ENCODE measurements around the gene NCDN.

Gene NCDN

GRCh38 chr1:35557611-35558373, at the start of gene NCDN:
TSS of gene NCDN (plus strand) at chr1:35557799. CDS start at chr1:35558191, 392 bp downstream.
- peak; percentile 92 for DNase-seq

- DNase-seq: no peak
Observed at GRCh38 chr1:35507947-35508346, 49.7 kb upstream of the NCDN start.

GRCh38 chr1:35509558-35509957, 48.0 kb upstream of the NCDN start:
- DNase-seq: no peak

- DNase-seq: no peak
Observed at GRCh38 chr1:35511305-35511704, 46.3 kb upstream of the NCDN start.

GRCh38 chr1:35518183-35518582, 39.4 kb upstream of the NCDN start:
- no peak for DNase-seq

GRCh38 chr1:35519432-35519831, 38.2 kb upstream of the NCDN start:
- DNase-seq: no peak

GRCh38 chr1:35524106-35524505, 33.5 kb upstream of the NCDN start:
- no peak for DNase-seq

- no peak for DNase-seq
Observed at GRCh38 chr1:35530168-35530567, 27.4 kb upstream of the NCDN start.

GRCh38 chr1:35530946-35531345, 26.7 kb upstream of the NCDN start:
- DNase-seq: no peak

GRCh38 chr1:35531368-35531767, 26.2 kb upstream of the NCDN start:
- no peak for DNase-seq

GRCh38 chr1:35532497-35533223, 24.9 kb upstream of the NCDN start:
- no peak for DNase-seq

GRCh38 chr1:35533586-35533985, 24.0 kb upstream of the NCDN start:
- DNase-seq: no peak

GRCh38 chr1:35535243-35535642, 22.4 kb upstream of the NCDN start:
- DNase-seq: no peak

- DNase-seq: no peak
Observed at GRCh38 chr1:35536556-35537162, 20.9 kb upstream of the NCDN start.

- DNase-seq: no peak
Observed at GRCh38 chr1:35537806-35538205, 19.8 kb upstream of the NCDN start.

GRCh38 chr1:35539073-35539823, 18.4 kb upstream of the NCDN start:
- peak; percentile 21 for DNase-seq

GRCh38 chr1:35539824-35540261, 17.8 kb upstream of the NCDN start:
- no peak for DNase-seq

GRCh38 chr1:35544976-35545375, 12.6 kb upstream of the NCDN start:
- DNase-seq: peak; percentile 55

- DNase-seq: no peak
Observed at GRCh38 chr1:35546614-35547013, 11.0 kb upstream of the NCDN start.

GRCh38 chr1:35553851-35554250, 3.7 kb upstream of the NCDN start:
- DNase-seq: no peak

GRCh38 chr1:35554266-35555211, 3.1 kb upstream of the NCDN start:
- DNase-seq: no peak

GRCh38 chr1:35555212-35555584, 2.4 kb upstream of the NCDN start:
- no peak for DNase-seq
